GM20000 (cell line): ENCODE results near the gene STEAP2.
A peak's percentile ranks its signal among the peaks of the same experiment; 100 is the strongest.
"Not testable (repeated sequence)": the region's sequence is repeated elsewhere in the genome, so short reads cannot be mapped to it uniquely, and the experiment has no call there.

Experiments used
- DNase-seq: peaks from one replicate; pipeline ENCODE4 v3.0.0; 2012; ENCODE audit warnings: low spot score
- CTCF ChIP-seq: IDR thresholded peaks from 2 replicates; pipeline ENCODE4 v1.5.1; 2012; ENCODE audit warnings: mild to moderate bottlenecking, control low read depth; ENCODE audit errors: extremely low read depth, missing control alignments

The STEAP2 gene

DNA sequence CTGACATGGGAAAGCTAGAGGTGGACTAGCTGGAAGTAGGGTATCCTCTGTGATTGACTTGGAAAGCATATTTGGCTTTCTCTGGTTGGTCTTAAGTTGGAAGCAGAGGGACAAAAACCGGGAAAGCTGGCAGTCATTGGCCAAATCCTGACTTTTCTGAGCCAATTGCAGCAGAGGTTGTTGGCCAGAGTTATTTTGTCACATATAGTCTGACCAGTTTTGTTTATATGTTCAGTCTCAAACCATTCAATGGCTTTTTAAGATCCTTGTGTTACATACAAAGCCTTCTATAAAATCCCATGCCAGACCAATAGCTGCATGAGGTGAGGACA, 39.7 kb downstream of the STEAP2 start:
- DNase-seq = no peak

DNA sequence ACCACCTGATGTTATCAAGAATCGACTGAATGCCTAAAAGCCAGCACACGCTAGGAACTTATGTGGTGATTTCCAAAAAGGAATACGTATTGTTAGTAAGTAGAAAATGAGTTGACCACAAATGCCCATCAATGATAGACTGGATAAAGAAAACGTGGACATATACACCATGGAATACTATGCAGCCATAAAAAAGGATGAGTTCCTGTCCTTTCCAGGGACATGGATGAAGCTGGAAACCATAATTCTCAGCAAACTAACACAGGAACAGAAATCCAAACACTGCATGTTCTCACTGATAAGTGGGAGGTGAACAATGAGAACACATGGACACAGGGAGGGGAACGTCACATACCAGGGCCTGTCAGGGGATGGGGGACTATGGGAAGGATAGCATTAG, 44.5 kb downstream of the STEAP2 start:
- DNase-seq = not testable (repeated sequence)

More for the DNA sequence above, 39.7 kb downstream of the STEAP2 start:
- TF ChIP-seq CTCF = no peak

DNA sequence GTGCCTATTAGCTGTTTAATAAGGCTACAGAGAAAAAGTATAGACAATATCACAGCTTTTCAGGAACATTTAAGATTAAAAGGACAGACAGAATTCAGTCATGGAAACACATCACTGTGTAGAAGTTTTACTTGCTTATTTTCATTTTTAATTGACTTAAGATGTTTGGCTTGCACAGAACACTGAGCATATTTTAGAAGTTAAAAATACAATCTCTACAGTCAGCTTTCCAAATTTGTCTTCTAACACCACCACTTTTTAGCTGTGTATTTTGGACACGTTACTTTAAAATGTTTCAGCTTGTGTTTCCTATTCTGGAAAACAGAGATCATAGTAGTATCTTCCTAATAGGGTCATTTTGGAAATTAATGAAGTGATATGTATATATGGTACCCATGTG, 45.2 kb downstream of the STEAP2 start:
- no peak for DNase-seq
- TF ChIP-seq CTCF = no peak

- no peak for TF ChIP-seq CTCF
- no peak for DNase-seq
These were observed 49.9 kb downstream of the STEAP2 start for GRCh38 chr7:90261441-90261840.

DNA sequence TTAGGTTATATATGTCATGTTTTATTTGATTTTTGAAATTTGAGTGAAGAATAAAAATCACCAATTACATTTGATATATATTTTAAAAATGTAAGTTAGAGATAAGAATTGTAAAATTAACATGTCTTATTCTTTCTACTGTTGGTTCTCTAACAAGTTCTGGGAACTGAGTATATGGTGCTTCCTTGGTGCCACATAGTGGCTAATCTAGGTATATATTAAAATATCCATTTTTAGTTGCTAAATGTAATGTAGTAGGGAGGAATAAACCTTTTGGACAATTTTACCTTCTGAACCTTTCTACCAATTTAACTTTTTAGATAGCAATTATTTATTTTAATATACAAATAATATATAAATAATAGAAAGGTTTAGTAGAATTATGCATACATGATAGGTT, 50.9 kb downstream of the STEAP2 start:
- DNase-seq = peak; percentile 45
- TF ChIP-seq CTCF = peak; percentile 15

GRCh38 chr7:90266808-90267207, 55.3 kb downstream of the STEAP2 start:
- DNase-seq = no peak

DNA sequence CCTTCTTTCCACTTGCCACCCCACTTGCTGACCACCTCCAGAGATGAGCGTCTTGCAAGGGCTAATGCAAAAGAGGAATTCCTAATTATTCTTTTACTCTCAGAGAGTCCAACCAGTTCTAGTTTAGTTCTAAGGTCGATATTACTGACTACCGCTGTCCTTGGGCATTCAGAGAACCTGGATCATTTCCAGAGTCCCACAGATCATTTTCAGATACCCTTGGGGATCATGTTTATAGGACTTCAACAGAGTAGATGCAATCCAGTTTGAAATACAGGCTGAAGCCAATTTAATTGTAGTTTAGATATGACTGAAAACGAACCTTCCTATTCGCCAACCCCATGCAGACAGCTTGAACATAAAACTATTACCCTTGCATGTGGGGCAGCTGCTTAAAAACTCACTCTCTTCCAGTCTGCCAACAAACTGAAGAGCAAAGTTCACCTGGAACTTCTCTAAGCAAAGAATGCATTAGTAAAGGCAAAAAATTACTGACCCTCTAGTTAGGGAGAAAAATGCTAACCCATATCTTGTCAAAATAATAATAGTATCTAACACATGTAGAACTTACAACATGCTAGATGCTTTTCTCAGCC, 55.8 kb downstream of the STEAP2 start:
- no peak for DNase-seq
- no peak for TF ChIP-seq CTCF

More at GRCh38 chr7:90266808-90267207, 55.3 kb downstream of the STEAP2 start:
- no peak for TF ChIP-seq CTCF

- DNase-seq = no peak
- TF ChIP-seq CTCF = no peak
These were observed 57.6 kb downstream of the STEAP2 start for GRCh38 chr7:90269163-90269562.
